ENCODE results near the gene IGFBP4. TPM values are rescaled to one million over a fixed set of nuclear protein-coding genes. Genes with fewer than 3 reads are reported as not detected.

The IGFBP4 gene
- total and polyA plus RNA-seq, 2 of the 4 experiments (the other 2 are of a cell fraction): 308 to 1,187 TPM

- no peak for TF ChIP-seq CHD1 (IDR thresholded peaks at IDR 0.05; ENCODE audit: low read depth, low read length)
- peak; percentile 60 for TF ChIP-seq MAFK (IDR thresholded peaks at IDR 0.05; ENCODE audit: low read depth, low read length)
These were observed 14.9 kb downstream of the IGFBP4 start (continued) for GRCh38 chr17:40457964-40458791.

- peak overlapping the region; percentile 29; the same call in 1 of the 2 replicates for H2BK20ac ChIP-seq (ENCODE audit: low read depth, low read length)
- dilution Hi-C loops (cut with HindIII; ENCODE audit: low sequenced_read_pairs, unreplicated experiment) (no loop called here), in situ Hi-C loops (cut with MboI; ENCODE audit: low sequenced_read_pairs) (no loop called here), intact Hi-C loops (cut with micrococcal nuclease) (no loop called here)
- H4K91ac ChIP-seq (ENCODE audit: insufficient read depth, low read depth, low read length): 0 out of 2 replicates have a peak overlapping the region, but pooled peaks have one; percentile 19
- H3K14ac ChIP-seq (replicated peaks; ENCODE audit: low read depth, low read length): peak overlapping the region; percentile 24; the same call in 1 of the 2 replicates
- H3K4me2 ChIP-seq (ENCODE audit: low read depth, low read length): no peak overlapping the region
- no peak overlapping the region for H3K4me3 ChIP-seq (ENCODE audit: insufficient read depth, low read depth, low read length)
- no peak overlapping the region for H4K5ac ChIP-seq (ENCODE audit: low read depth, low read length)
- CTCF ChIA-PET: no interaction called here
- H3K56ac ChIP-seq (ENCODE audit: extremely low read depth, insufficient read depth, low read length): peak overlapping the region; percentile 30; the same call in 1 of the 2 replicates
- H2AK9ac ChIP-seq (replicated peaks; ENCODE audit: low read depth, low read length, poor library complexity): peak overlapping the region; percentile 61
- H3K9me3 ChIP-seq (ENCODE audit: control insufficient read depth, insufficient read depth, low read length): no peaks in the 10 kb centered on the region
- peaks cover 44% of the 10 kb centered on the region for H4K20me1 ChIP-seq (ENCODE audit: insufficient read depth, low read length)
- H3K9me1 ChIP-seq (ENCODE audit: insufficient read depth, low read length): peaks cover 37% of the 10 kb centered on the region
- no peaks in the 10 kb centered on the region for H3K27me3 ChIP-seq (ENCODE audit: control insufficient read depth, insufficient read depth, low read length)
- WGBS, 2 experiments (ENCODE audit: extremely low coverage in 2 of 2, insufficient read length in 1 of 2): 86% methylated on average over 5 of the region's 12 CpGs; no CpG with 5 or more reads in 1 of the 2 experiments
- H3K9ac ChIP-seq (ENCODE audit: low read depth, low read length): no peak overlapping the region
- peak overlapping the region; percentile 16; the same call in 1 of the 2 replicates for H3K27ac ChIP-seq (ENCODE audit: insufficient read depth, low read length)
- H3K18ac ChIP-seq (ENCODE audit: low read depth, low read length): peak overlapping the region; percentile 26
- no peak overlapping the region; the same call in 2 of the 3 replicates for H2BK15ac ChIP-seq (ENCODE audit: low read depth, low read length)
- peaks cover 36% of the 10 kb centered on the region for H3K4me1 ChIP-seq (ENCODE audit: control insufficient read depth, insufficient read depth, low read length)
- peak overlapping the region; percentile 51; the same call in 1 of the 2 replicates for H3K4ac ChIP-seq (ENCODE audit: low read depth, low read length)
- peaks cover 47% of the 10 kb centered on the region for H3K36me3 ChIP-seq (ENCODE audit: control insufficient read depth, insufficient read depth, low read length)
- peak overlapping the region in 1 of 2 experiments; percentile 62; a peak in 2 of 4 replicates for H4K8ac ChIP-seq (ENCODE audit: low read depth in 2 of 2, low read length in 2 of 2)
- H3K23ac ChIP-seq (ENCODE audit: low read depth, low read length): peak overlapping the region; percentile 28
- no peak overlapping the region for H2AFZ ChIP-seq (replicated peaks; ENCODE audit: low read length, poor library complexity)
- ATAC-seq (ENCODE audit: low read depth): no peak
- DNase-seq: no peak
- peak overlapping the region; percentile 6 for H2BK5ac ChIP-seq (ENCODE audit: low read depth, low read length, poor library complexity, severe bottlenecking)
- POLR2A ChIA-PET (ENCODE audit: unreplicated experiment): interaction anchor here (0.6 kb wide), 1 partner anchor 28 kb away, joined by 3 read pairs; no protein-coding TSS in a partner anchor
- H2AK5ac ChIP-seq (ENCODE audit: low read depth, low read length): peak overlapping the region; percentile 24; the same call in 1 of the 2 replicates
- peak overlapping the region; percentile 36 for H2BK120ac ChIP-seq (ENCODE audit: low read depth, low read length)
- no peak for TF ChIP-seq MAFK (IDR thresholded peaks at IDR 0.05; ENCODE audit: low read depth, low read length)
- BruUV-seq (replicated peaks): no TSS peak
- peaks cover 8 to 43% of the 10 kb centered on the region in 2 experiments for H3K79me1 ChIP-seq (ENCODE audit: low read depth in 1 of 2, low read length in 2 of 2)
These were observed 15.7 kb downstream of the IGFBP4 start for GRCh38 chr17:40458851-40459482.
